ENCODE measurements around the gene DICER1. TPM values are rescaled to one million over a fixed set of nuclear protein-coding genes. Genes with fewer than 3 reads are reported as not detected.

The DICER1 gene
- polyA plus RNA-seq, 2 of the 4 experiments (the other 2 are of a cell fraction): 14.1 to 46.3 TPM

DNA sequence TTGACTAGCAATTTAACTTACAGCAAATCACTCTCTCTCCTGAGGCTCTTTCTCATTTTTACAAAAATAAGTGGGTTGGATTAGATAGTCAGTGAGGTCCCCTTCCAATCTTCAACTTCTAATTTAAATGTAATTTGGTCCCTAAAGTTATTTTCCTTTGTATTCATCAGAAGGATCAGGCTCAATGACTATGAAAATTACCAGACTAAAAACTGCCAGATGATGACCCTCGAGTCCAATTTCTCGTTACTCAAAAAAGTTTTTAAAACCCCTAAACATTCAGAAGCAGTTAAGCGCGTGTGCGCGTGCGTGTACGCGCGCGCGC, 34.7 kb downstream of the DICER1 start (continued):
- no peak for TF ChIP-seq NR3C1 (IDR thresholded peaks at IDR 0.05)

DNA sequence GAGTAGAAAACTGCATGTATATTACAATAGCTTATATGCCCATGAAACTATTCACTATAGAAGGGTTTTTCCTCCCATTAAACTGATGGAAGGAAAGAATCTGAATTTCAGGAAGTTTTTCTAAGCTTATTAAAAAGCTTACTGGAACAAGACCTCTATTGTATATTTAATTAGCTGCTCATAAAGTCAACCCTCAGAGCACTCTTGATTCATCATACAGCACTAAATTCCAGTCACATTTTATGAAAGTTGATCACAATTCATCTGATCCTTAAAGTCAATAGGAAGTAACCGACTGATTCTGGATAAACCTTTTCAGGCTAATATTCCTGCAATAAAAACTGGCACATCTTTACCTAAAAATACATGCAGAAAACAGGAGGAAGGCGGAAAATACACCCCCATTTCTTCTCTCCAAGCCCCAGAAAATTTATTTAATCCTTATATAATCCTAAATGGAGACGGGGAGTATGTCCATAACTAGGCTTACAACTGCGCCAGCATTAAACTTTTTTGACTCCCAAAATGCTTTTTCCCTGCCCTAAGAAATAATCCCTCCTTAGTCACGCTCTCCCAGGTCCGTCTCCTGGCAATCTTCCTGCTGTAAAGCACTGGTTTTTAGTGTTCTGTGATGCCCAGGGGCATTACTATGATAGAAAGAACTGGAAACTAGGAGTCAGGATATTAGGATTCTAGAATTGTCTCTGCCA, 35.3 kb downstream of the DICER1 start:
- no peak for ATAC-seq
- Histone ChIP-seq H3K4me1 (no peaks in the 10 kb centered on the region), H3K27ac (no peak overlapping the region), H3K9me3 (no peaks in the 10 kb centered on the region), H3K4me3 (no peak overlapping the region), H3K4me2 (no peak overlapping the region)
- WGBS (ENCODE audit: missing lambda C conversion rate): 89% methylated on average over 6 of the region's 6 CpGs
- no peak for FAIRE-seq
- POLR2A ChIA-PET: no interaction called here
- TF ChIP-seq, protein P1, sequence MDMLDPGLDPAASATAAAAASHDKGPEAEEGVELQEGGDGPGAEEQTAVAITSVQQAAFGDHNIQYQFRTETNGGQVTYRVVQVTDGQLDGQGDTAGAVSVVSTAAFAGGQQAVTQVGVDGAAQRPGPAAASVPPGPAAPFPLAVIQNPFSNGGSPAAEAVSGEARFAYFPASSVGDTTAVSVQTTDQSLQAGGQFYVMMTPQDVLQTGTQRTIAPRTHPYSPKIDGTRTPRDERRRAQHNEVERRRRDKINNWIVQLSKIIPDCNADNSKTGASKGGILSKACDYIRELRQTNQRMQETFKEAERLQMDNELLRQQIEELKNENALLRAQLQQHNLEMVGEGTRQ (IDR thresholded peaks at IDR 0.05): no peak
- TF ChIP-seq ZSCAN20 (CRISPR knock-in tag; IDR thresholded peaks at IDR 0.05): no peak
- TF ChIP-seq POLR2AphosphoS2 (conservative IDR thresholded peaks at IDR 0.05; ENCODE audit: low read length): no peak
- no peak for TF ChIP-seq ZC3H11A (IDR thresholded peaks at IDR 0.05)
- TF ChIP-seq KDM1A (IDR thresholded peaks at IDR 0.05; ENCODE audit: low read depth): no peak
- no peak for TF ChIP-seq RAD21 (conservative IDR thresholded peaks at IDR 0.05 in 1 of 2, IDR thresholded peaks at IDR 0.05 in 1 of 2)
- TF ChIP-seq CBX8 (IDR thresholded peaks at IDR 0.05): no peak
- TF ChIP-seq TFCP2L1 (CRISPR knock-in tag; IDR thresholded peaks at IDR 0.05): no peak
- TF ChIP-seq GATA3 (IDR thresholded peaks at IDR 0.05; ENCODE audit: borderline replicate concordance): no peak
- TF ChIP-seq CHD2 (IDR thresholded peaks at IDR 0.05; ENCODE audit: low read length, partially characterized antibody): no peak
- TF ChIP-seq, protein P2, sequence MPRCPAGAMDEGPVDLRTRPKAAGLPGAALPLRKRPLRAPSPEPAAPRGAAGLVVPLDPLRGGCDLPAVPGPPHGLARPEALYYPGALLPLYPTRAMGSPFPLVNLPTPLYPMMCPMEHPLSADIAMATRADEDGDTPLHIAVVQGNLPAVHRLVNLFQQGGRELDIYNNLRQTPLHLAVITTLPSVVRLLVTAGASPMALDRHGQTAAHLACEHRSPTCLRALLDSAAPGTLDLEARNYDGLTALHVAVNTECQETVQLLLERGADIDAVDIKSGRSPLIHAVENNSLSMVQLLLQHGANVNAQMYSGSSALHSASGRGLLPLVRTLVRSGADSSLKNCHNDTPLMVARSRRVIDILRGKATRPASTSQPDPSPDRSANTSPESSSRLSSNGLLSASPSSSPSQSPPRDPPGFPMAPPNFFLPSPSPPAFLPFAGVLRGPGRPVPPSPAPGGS (IDR thresholded peaks at IDR 0.05): no peak
- DNase-seq (ENCODE audit: low read depth in 1 of 2, low spot score in 1 of 2): no peak
- CTCF ChIA-PET: interaction anchor here (1.1 kb wide), 1 partner anchor 21 kb away, joined by 3 read pairs; no protein-coding TSS in a partner anchor

DNA sequence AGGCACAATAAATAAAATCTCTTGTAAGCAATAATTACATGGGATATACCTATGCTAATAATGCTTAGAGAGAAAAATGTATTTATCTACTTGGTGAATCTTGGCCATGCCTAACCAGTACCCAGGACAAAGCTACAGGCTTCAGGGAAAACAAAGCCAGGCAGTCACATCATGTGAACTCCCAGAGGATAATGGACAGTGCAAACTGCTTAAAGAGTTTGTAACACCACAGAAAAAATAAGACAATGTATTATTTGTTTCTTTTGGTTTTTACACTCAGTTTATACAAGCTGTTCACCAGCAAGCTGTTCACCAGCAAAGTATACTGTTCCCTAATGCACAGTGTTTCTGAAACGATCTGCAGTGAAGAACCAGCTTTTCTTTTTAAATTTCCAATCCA, 38.0 kb downstream of the DICER1 start:
- POLR2A ChIA-PET: no interaction called here
- no peak for FAIRE-seq

DNA sequence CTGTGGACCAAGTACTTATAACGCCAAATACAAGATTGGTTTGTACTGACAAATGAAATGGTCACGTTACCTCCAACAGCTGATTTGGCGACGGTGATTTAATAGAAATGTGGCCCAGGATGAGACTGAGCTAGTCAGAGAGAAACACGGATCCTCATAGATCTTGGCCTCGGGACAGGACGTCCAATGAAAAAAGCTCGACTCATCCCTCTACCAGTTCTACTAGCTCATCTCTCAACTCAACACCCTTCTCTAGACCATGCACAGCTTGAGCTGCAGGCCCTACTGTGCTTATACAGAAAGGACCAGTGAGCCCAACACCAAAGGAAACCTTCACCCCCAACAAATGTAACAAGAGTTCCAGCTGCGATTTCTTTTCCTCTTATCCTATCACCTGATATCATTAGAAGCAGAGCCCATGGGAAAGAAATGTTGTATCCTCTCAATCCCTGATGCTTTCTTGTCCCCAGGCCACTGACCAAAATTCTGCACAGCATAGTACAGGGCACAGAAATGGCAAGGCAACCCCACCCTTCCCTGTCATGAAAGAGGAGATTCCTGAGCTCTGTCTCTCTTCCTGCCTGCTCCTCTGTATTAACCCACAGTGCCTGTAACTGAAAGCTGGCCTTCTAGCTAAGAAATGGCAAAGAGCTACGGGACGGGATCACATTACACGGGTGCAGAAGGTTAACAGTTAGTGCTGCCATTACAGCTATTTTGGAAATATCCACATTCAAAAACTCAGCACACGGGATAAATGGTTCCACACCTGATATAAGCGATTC, 39.2 kb downstream of the DICER1 start:
- DNase-seq (ENCODE audit: low read depth in 1 of 2, low spot score in 1 of 2): no peak
- no peak overlapping the region for H3K27ac ChIP-seq
- POLR2A ChIA-PET: no interaction called here
- ATAC-seq: no peak
- no peak overlapping the region for H3K4me2 ChIP-seq
- H3K9me3 ChIP-seq: no peaks in the 10 kb centered on the region
- H3K4me3 ChIP-seq: no peak overlapping the region
- H3K4me1 ChIP-seq: no peaks in the 10 kb centered on the region
- 94% methylated on average over 14 of the region's 14 CpGs for WGBS (ENCODE audit: missing lambda C conversion rate)
- CTCF ChIA-PET: interaction anchor here (0.7 to 1.5 kb wide), 5 partner anchors 14 to 309 kb away, joined by 3 to 4 read pairs (median 3); no protein-coding TSS in a partner anchor
- TF ChIP-seq KDM1A (IDR thresholded peaks at IDR 0.05; ENCODE audit: low read depth) (no peak), HOXB5 (CRISPR knock-in tag; IDR thresholded peaks at IDR 0.05) (no peak), SMC3 (IDR thresholded peaks at IDR 0.05) (no peak)
- no peak for FAIRE-seq

More for the DNA sequence above, 38.0 kb downstream of the DICER1 start:
- TF ChIP-seq MAFK (IDR thresholded peaks at IDR 0.05; ENCODE audit: partially characterized antibody) (no peak), GATA3 (IDR thresholded peaks at IDR 0.05; ENCODE audit: borderline replicate concordance) (no peak), POLR2A (IDR thresholded peaks at IDR 0.05; ENCODE audit: low read length) (no peak), HDAC2 (IDR thresholded peaks at IDR 0.05) (no peak), CEBPB (IDR thresholded peaks at IDR 0.05) (no peak)
- Histone ChIP-seq H3K4me2 (no peak overlapping the region), H3K9me3 (no peaks in the 10 kb centered on the region), H3K27ac (no peak overlapping the region), H3K4me1 (no peaks in the 10 kb centered on the region), H3K4me3 (no peak overlapping the region)
- ATAC-seq (no peak), DNase-seq (ENCODE audit: low read depth in 1 of 2, low spot score in 1 of 2) (no peak)
- WGBS (ENCODE audit: missing lambda C conversion rate): 46% methylated on average over 1 of the region's 1 CpG
- CTCF ChIA-PET: interaction anchor here (0.7 to 1.5 kb wide), 4 partner anchors 12 to 308 kb away, joined by 3 read pairs; no protein-coding TSS in a partner anchor

All from A549 (cell line).